Colonic mucosa (tissue), 4 donors: Measurements from ENCODE around the gene REC8. TPM values are rescaled to one million over a fixed set of nuclear protein-coding genes. Genes with fewer than 3 reads are reported as not detected.
A peak's percentile ranks its signal among the peaks of the same experiment; 100 is the strongest.

Experiments used
- DNase-seq: peaks from one replicate; pipeline ENCODE4 v3.0.0-alpha.2; 2020
- H3K27ac ChIP-seq: fragments of 200-600 bp; one replicate; pipeline ENCODE4 v1.8.0; 2021
- H3K27me3 ChIP-seq: fragments of 200-600 bp; one replicate; pipeline ENCODE4 v1.8.0; 2021
- H3K36me3 ChIP-seq: fragments of 200-600 bp; one replicate; pipeline ENCODE4 v1.8.0; 2021
- H3K4me1 ChIP-seq: fragments of 200-600 bp; one replicate; pipeline ENCODE4 v1.8.0; 2021; ENCODE audit warnings: mild to moderate bottlenecking
- H3K4me3 ChIP-seq: fragments of 200-600 bp; one replicate; pipeline ENCODE4 v1.8.0; 2021
- H3K9ac ChIP-seq, 2 donors: one replicate each; pipeline ENCODE4 v1.7.0; 2013; ENCODE audit warnings: control low read depth in 2 of 2, low read depth in 2 of 2, low read length in 2 of 2
- H3K9me3 ChIP-seq: fragments of 200-600 bp; one replicate; pipeline ENCODE4 v1.8.0; 2021
- intact Hi-C: fragments of 100-400 bp; cut with DNase I; formaldehyde crosslinking; loops from one replicate; pipeline ENCODE4 v1.14.1; 2022
- total RNA-seq, 2 donors: library from RNA; stranded (reverse); fragmentation: NEBNext Ultra II Directional in 1 of 2; extraction: Animal tissue kit (Norgen Biotek cat#: 25700) in 1 of 2; gene quantifications; one replicate each; pipeline ENCODE4 v1.2.1, GENCODE V29; 2021
- TF ChIP-seq, protein P1 (sequence below): fragments of 200-600 bp; IDR thresholded peaks from one replicate; pipeline ENCODE4 v1.8.0; 2022; ENCODE audit warnings: antibody characterized with exemption, mild to moderate bottlenecking
- donor health status: healthy.
- donor health status: DM: no; HTN: no; CAD: no.
- donor health status: DM: no; HTN: no; CAD: no.

The REC8 gene
- total RNA-seq, 2 donors from 2014 or later = 5.1 TPM

DNA sequence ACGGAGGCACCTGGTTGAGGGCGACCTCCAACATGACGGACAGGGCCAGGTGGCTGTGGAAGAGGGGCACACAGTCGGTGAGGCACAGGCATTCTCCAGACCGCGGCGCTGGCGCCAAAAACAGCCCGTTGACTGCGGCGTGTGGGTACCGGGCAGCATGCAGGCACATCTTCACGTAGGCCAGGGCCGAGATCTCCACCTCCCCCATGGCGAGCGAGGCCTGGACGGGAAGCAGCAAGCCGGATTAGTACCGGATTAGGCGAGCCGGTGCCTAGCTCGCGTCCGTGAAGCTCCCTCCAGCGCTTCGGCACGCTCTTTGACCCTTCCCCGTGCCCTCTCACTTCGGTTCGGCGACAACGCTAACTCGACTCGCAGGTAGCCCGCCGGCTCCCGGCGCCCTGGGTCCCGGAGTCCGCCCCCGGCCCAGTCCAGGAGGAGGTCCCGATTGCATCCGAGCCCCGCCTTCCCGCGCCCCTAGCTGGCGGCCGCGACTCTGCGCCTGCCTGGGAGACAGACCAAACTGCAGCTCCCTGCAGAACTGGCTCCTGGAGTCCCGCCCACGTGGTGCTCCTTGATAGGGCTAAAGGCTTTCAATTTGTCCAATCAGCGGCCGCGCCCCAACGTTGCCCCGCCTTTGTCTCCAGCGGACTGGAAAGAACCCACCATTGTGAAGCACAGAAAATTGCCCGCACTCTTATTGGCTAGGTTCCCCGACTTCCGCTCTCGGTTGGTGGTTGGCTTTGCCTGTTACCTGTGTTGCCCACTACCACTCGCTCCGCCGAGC is 30.6 kb upstream of the REC8 start, which contains the start of gene EMC9:
Gene EMC9 (minus strand): TSS at position 495 of the 784 bp plus-strand sequence. CDS start 287 bp downstream, at position 208.
- TF ChIP-seq, protein P1, sequence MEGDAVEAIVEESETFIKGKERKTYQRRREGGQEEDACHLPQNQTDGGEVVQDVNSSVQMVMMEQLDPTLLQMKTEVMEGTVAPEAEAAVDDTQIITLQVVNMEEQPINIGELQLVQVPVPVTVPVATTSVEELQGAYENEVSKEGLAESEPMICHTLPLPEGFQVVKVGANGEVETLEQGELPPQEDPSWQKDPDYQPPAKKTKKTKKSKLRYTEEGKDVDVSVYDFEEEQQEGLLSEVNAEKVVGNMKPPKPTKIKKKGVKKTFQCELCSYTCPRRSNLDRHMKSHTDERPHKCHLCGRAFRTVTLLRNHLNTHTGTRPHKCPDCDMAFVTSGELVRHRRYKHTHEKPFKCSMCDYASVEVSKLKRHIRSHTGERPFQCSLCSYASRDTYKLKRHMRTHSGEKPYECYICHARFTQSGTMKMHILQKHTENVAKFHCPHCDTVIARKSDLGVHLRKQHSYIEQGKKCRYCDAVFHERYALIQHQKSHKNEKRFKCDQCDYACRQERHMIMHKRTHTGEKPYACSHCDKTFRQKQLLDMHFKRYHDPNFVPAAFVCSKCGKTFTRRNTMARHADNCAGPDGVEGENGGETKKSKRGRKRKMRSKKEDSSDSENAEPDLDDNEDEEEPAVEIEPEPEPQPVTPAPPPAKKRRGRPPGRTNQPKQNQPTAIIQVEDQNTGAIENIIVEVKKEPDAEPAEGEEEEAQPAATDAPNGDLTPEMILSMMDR = peak; percentile 48

DNA sequence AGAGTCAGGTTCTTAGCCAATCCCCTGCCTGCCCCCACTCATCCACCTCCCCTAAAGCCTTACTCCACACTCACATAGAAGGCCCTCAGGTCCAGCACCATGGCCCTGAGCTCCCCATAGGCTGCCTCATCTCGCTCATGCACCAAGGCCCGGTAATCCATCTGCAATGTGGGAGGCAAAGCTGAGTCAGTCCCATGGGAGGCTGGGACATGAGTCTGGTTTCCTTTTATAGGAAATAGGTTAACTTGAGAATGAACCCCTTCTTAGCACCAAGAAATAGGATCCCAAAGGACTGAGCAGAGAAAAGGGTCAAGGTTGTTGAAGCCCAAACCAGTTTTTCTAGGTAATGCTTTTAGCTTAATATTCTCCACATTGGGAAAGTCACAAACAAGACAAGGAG is 28.4 kb upstream of the REC8 start:
- no peak overlapping the region for H3K27ac ChIP-seq
- peaks cover 6% of the 10 kb centered on the region for H3K36me3 ChIP-seq
- no peaks in the 10 kb centered on the region for H3K9me3 ChIP-seq
- H3K4me1 ChIP-seq = peaks cover 24% of the 10 kb centered on the region
- H3K4me3 ChIP-seq = no peak overlapping the region
- no peaks in the 10 kb centered on the region for H3K27me3 ChIP-seq
- TF ChIP-seq, protein P1 = no peak
- DNase-seq = no peak
- no peak overlapping the region for H3K9ac ChIP-seq
- intact Hi-C loops = no loop called here

More for the DNA sequence above, 30.6 kb upstream of the REC8 start, which contains the start of gene EMC9:
- Histone ChIP-seq H3K36me3 (peaks cover 13% of the 10 kb centered on the region), H3K27me3 (no peaks in the 10 kb centered on the region), H3K27ac (peak within 1 kb of the TSS; percentile 94), H3K4me3 (peak within 1 kb of the TSS; percentile 63), H3K9me3 (no peaks in the 10 kb centered on the region), H3K4me1 (peaks cover 30% of the 10 kb centered on the region), H3K9ac (peak within 1 kb of the TSS; percentile 79 to 92)
- peak; percentile 100 for DNase-seq
- intact Hi-C loops = loop anchor here (2.0 kb wide), 1 partner anchor 26 kb away; the partner anchor contains the start of genes DCAF11 and NRL

DNA sequence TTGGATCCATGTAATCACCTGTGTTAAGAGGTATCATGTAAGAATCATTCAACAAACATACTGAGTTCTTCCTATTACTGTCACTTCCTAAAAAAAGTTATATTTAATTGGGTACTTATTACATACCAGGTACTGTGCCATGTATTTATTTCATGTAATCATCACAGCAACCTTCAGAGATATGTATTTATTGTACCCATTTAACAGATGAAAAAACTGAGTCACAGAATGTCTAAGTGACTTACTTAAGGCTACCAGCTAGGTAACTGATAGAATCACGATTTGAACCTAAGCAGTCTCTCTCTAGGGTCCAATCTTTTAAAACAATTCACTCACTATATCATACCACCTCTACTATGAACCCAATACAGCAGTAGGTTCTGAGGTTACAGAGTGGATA is 27.4 kb upstream of the REC8 start:
- Histone ChIP-seq H3K9me3 (no peaks in the 10 kb centered on the region), H3K4me3 (no peak overlapping the region), H3K27ac (no peak overlapping the region), H3K4me1 (peaks cover 26% of the 10 kb centered on the region), H3K27me3 (no peaks in the 10 kb centered on the region), H3K9ac (no peak overlapping the region), H3K36me3 (peaks cover 3% of the 10 kb centered on the region)
- intact Hi-C loops = no loop called here
- TF ChIP-seq, protein P1 = no peak
- no peak for DNase-seq

DNA sequence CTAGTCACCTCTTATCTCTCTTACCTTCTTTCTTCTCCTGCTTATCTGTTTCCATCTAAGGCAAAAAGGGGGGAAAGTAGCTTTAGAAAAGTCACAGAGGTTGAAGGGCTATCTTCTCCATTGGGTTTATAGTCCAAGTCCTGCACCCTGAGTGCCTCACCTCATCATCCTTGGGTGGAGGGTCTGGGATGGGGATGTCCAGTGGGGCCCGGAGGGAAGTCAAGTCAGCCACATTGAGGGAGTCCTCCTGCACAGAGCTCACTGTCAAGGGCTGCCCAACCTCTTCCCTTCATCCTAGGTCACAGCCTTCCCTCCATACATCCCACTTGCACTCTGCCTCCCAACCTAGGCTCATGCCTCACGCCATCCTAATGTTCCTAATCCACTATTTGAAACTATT is 26.7 kb upstream of the REC8 start:
- intact Hi-C loops = no loop called here
- Histone ChIP-seq H3K36me3 (peaks cover 3% of the 10 kb centered on the region), H3K4me1 (peaks cover 23% of the 10 kb centered on the region), H3K9ac (peak overlapping the region; percentile 1 to 31), H3K9me3 (no peaks in the 10 kb centered on the region), H3K4me3 (peak overlapping the region; percentile 94), H3K27ac (peak overlapping the region; percentile 99), H3K27me3 (no peaks in the 10 kb centered on the region)
- TF ChIP-seq, protein P1 = no peak
- DNase-seq = no peak

DNA sequence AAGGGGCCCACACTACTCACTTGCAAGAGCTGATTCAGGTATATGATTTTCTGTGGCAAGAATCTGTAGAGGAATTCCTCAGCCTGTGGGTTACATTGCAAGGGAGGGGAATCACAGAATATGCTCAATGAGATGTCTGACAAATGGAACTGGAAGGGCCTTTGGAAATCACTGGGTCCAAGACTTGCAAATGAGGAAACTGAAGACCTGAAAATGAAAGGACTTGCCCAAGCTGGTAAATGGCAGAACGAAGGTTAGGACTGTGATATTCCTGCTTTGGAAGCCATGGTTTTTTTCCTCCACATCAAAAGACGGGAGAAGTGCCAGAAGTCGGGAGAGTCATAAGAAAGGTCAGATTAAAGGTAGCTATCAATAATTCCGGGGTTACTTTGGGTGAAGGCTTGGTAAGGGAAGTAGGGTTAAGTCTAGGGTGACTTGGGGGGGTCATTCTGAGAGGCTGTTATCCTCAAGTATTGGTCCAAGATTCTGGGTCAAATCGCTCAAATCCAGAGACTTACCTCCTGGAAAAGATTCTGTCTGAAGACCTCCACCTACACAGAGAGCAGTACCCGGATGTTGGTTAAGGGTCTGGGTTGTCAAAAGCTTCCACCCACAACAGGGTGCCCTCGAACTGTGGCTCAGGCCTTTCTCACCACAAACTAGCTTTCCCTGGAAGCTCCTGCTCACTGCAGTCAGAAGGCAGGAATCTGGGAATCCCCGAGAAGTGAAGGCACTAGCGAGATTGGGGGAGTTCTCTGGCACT is 26.0 kb upstream of the REC8 start:
- Histone ChIP-seq H3K27me3 (no peaks in the 10 kb centered on the region), H3K9ac (peak overlapping the region; percentile 31 to 97), H3K36me3 (peaks cover 8% of the 10 kb centered on the region), H3K4me1 (peaks cover 23% of the 10 kb centered on the region), H3K4me3 (peak overlapping the region; percentile 94), H3K9me3 (no peaks in the 10 kb centered on the region), H3K27ac (peak overlapping the region; percentile 99)
- intact Hi-C loops = no loop called here
- DNase-seq = no peak
- TF ChIP-seq, protein P1 = no peak
